SK-N-MC (cell line): ENCODE measurements around the gene TRPV6.

Source experiments
- EZH2 ChIP-seq: fragments of 200-600 bp; sonication (generic); IDR thresholded peaks from one replicate; pipeline ENCODE4 v1.6.1; 2017; ENCODE audit warnings: antibody characterized with exemption
- FOXP2 ChIP-seq: optimal IDR thresholded peaks from 2 replicates; pipeline ENCODE3; 2011; ENCODE audit warnings: mild to moderate bottlenecking, moderate library complexity; ENCODE audit not compliant: insufficient read depth; ENCODE audit errors: extremely low read length, control extremely low read depth
- POLR2AphosphoS5 ChIP-seq: IDR thresholded peaks from 2 replicates; pipeline ENCODE4 v1.6.1; 2012; ENCODE audit warnings: mild to moderate bottlenecking, low read depth, low read length, borderline replicate concordance

GRCh38 chr7:142854372-142855113, 31.0 kb downstream of the TRPV6 start, which contains the start of gene EPHB6:
- TF ChIP-seq POLR2AphosphoS5 (no peak), EZH2 (no peak), FOXP2 (no peak)
